HEK293 (cell line): Measurements from ENCODE around the gene CCDC170.

Source experiments
- ZBTB49 ChIP-seq: fragments of 450-650 bp; formaldehyde crosslinking; IDR thresholded peaks from 2 replicates; pipeline ENCODE4 v1.5.1; 2016; ENCODE audit warnings: missing biosample characterization, missing genetic modification characterization, low read depth
- ZNF629 ChIP-seq: fragments of 450-650 bp; formaldehyde crosslinking; IDR thresholded peaks from 2 replicates; pipeline ENCODE4 v1.5.1; 2017; ENCODE audit warnings: missing biosample characterization, missing genetic modification characterization
- TF ChIP-seq, protein P1 (sequence below): fragments of 450-650 bp; formaldehyde crosslinking; IDR thresholded peaks from 2 replicates; pipeline ENCODE4 v1.5.1; 2016; ENCODE audit warnings: missing biosample characterization, missing genetic modification characterization
- TF ChIP-seq, protein P2 (sequence below): fragments of 450-650 bp; formaldehyde crosslinking; IDR thresholded peaks from 2 replicates; pipeline ENCODE4 v1.5.1; 2017; ENCODE audit warnings: missing biosample characterization, missing genetic modification characterization

DNA sequence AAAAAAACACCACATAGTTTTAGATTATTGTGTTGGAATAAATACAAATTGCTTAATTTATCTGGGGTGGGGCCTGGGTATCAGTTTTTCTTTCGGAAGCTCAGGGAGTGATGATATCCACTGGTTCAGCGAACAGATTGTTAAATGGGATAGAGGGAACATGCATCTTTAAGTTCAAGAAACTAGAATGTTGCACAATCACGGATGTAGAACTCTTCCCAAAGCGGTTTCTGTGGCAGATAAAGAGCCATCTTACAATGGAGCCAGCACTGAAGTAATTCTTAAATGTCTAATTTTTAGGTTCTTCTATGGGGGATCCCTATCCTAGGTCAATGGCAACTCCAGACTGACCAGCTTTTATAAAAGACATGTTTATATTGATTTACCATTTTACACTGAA lies 32.1 kb upstream of the CCDC170 start:
- TF ChIP-seq, protein P1, sequence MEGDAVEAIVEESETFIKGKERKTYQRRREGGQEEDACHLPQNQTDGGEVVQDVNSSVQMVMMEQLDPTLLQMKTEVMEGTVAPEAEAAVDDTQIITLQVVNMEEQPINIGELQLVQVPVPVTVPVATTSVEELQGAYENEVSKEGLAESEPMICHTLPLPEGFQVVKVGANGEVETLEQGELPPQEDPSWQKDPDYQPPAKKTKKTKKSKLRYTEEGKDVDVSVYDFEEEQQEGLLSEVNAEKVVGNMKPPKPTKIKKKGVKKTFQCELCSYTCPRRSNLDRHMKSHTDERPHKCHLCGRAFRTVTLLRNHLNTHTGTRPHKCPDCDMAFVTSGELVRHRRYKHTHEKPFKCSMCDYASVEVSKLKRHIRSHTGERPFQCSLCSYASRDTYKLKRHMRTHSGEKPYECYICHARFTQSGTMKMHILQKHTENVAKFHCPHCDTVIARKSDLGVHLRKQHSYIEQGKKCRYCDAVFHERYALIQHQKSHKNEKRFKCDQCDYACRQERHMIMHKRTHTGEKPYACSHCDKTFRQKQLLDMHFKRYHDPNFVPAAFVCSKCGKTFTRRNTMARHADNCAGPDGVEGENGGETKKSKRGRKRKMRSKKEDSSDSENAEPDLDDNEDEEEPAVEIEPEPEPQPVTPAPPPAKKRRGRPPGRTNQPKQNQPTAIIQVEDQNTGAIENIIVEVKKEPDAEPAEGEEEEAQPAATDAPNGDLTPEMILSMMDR: no peak
- TF ChIP-seq ZBTB49 (tag by site-specific recombination) (no peak), ZNF629 (tag by site-specific recombination) (no peak)
- TF ChIP-seq, protein P2, sequence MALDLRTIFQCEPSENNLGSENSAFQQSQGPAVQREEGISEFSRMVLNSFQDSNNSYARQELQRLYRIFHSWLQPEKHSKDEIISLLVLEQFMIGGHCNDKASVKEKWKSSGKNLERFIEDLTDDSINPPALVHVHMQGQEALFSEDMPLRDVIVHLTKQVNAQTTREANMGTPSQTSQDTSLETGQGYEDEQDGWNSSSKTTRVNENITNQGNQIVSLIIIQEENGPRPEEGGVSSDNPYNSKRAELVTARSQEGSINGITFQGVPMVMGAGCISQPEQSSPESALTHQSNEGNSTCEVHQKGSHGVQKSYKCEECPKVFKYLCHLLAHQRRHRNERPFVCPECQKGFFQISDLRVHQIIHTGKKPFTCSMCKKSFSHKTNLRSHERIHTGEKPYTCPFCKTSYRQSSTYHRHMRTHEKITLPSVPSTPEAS (tag by site-specific recombination): no peak
